Lung microvascular endothelial cell (primary cell): Measurements from ENCODE around the gene PCCA. TPM values are rescaled to one million over a fixed set of nuclear protein-coding genes. Genes with fewer than 3 reads are reported as not detected.

Experiments
- DNase-seq, 2 donors: peaks; one replicate each; pipeline versions ENCODE4 v3.0.0 to v3.0.0-alpha.2; 2010; ENCODE audit warnings: low read depth in 2 of 2
- total RNA-seq: library from RNA; depleted of rRNA; stranded (reverse); fragments of >200 nt; gene quantifications from 2 replicates; pipeline ENCODE4 v1.2.1, GENCODE V29; 2014

PCCA gene
- total RNA-seq, 1 donor from 2014 or later: 74.6 TPM

- DNase-seq: no peak
Measured at GRCh38 chr13:100398360-100398759, 309.5 kb downstream of the PCCA start.

GRCh38 chr13:100399455-100399854 is 310.6 kb downstream of the PCCA start:
- no peak for DNase-seq

- DNase-seq: no peak
Measured at GRCh38 chr13:100403675-100404074, 314.8 kb downstream of the PCCA start.

- DNase-seq: peak; percentile 13 to 18
Measured at GRCh38 chr13:100409132-100409531, 320.2 kb downstream of the PCCA start.

- peak in 1 of 2 donors; percentile 12 for DNase-seq
Measured at GRCh38 chr13:100423375-100423774, 334.5 kb downstream of the PCCA start.

GRCh38 chr13:100428986-100429385 is 340.1 kb downstream of the PCCA start:
- no peak for DNase-seq

GRCh38 chr13:100432611-100433010 is 343.7 kb downstream of the PCCA start:
- DNase-seq: no peak

GRCh38 chr13:100433475-100433874 is 344.6 kb downstream of the PCCA start:
- DNase-seq: no peak

GRCh38 chr13:100434010-100434763 is 345.3 kb downstream of the PCCA start:
- DNase-seq: peak; percentile 33 to 60

- DNase-seq: no peak
Measured at GRCh38 chr13:100436099-100436498, 347.2 kb downstream of the PCCA start.

- DNase-seq: no peak
Measured at GRCh38 chr13:100438059-100438788, 349.3 kb downstream of the PCCA start.

- peak in 1 of 2 donors; percentile 25 for DNase-seq
Measured at GRCh38 chr13:100439247-100439970, 350.5 kb downstream of the PCCA start.

GRCh38 chr13:100440751-100441425 is 352.0 kb downstream of the PCCA start:
- peak; percentile 43 to 56 for DNase-seq

- DNase-seq: peak in 1 of 2 donors; percentile 29
Measured at GRCh38 chr13:100442095-100442832, 353.4 kb downstream of the PCCA start.

- DNase-seq: no peak
Measured at GRCh38 chr13:100443278-100443997, 354.5 kb downstream of the PCCA start.

- no peak for DNase-seq
Measured at GRCh38 chr13:100443998-100444328, 355.1 kb downstream of the PCCA start.

- no peak for DNase-seq
Measured at GRCh38 chr13:100447831-100448230, 358.9 kb downstream of the PCCA start.

GRCh38 chr13:100451923-100452322 is 363.0 kb downstream of the PCCA start:
- DNase-seq: no peak

GRCh38 chr13:100454876-100455275 is 366.0 kb downstream of the PCCA start:
- DNase-seq: peak in 1 of 2 donors; percentile 62

- DNase-seq: no peak
Measured at GRCh38 chr13:100458673-100459072, 369.8 kb downstream of the PCCA start.
